WTC11 (cell line): ENCODE data around the gene ZNF688.

Experiments used
- CREM ChIP-seq: sonication (generic); formaldehyde crosslinking; IDR thresholded peaks from 2 replicates; pipeline ENCODE4 v1.8.1; 2022; ENCODE audit warnings: mild to moderate bottlenecking, missing genetic modification reagents, moderate library complexity
- SP1 ChIP-seq: sonication (generic); formaldehyde crosslinking; conservative IDR thresholded peaks from 2 replicates; pipeline ENCODE4 v1.8.1; 2022; ENCODE audit warnings: missing genetic modification reagents
- TF ChIP-seq, protein P1 (sequence below): fragments of 200-600 bp; IDR thresholded peaks from 2 replicates; pipeline ENCODE4 v1.8.0; 2022; ENCODE audit warnings: antibody characterized with exemption

GRCh38 chr16:30585400-30586191, 14.1 kb upstream of the ZNF688 start, which contains the start of gene ZNF785:
- TF ChIP-seq SP1 (CRISPR knock-in tag) (peak; percentile 87), CREM (CRISPR knock-in tag) (peak; percentile 88)
- TF ChIP-seq, protein P1, sequence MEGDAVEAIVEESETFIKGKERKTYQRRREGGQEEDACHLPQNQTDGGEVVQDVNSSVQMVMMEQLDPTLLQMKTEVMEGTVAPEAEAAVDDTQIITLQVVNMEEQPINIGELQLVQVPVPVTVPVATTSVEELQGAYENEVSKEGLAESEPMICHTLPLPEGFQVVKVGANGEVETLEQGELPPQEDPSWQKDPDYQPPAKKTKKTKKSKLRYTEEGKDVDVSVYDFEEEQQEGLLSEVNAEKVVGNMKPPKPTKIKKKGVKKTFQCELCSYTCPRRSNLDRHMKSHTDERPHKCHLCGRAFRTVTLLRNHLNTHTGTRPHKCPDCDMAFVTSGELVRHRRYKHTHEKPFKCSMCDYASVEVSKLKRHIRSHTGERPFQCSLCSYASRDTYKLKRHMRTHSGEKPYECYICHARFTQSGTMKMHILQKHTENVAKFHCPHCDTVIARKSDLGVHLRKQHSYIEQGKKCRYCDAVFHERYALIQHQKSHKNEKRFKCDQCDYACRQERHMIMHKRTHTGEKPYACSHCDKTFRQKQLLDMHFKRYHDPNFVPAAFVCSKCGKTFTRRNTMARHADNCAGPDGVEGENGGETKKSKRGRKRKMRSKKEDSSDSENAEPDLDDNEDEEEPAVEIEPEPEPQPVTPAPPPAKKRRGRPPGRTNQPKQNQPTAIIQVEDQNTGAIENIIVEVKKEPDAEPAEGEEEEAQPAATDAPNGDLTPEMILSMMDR: no peak
